Fibroblast of skin of right biceps (primary cell): ENCODE measurements around the gene LCTL.
"Not testable (repeated sequence)": the region's sequence is repeated elsewhere in the genome, so short reads cannot be mapped to it uniquely, and the experiment has no call there.

Experiments
- DNase-seq: peaks from one replicate; pipeline ENCODE4 v3.0.0-alpha.2; 2013

The LCTL gene

GRCh38 chr15:66564136-66565041, 1.4 kb downstream of the LCTL start:
- no peak for DNase-seq

GRCh38 chr15:66563566-66564110, 2.2 kb downstream of the LCTL start:
- DNase-seq: no peak

DNA sequence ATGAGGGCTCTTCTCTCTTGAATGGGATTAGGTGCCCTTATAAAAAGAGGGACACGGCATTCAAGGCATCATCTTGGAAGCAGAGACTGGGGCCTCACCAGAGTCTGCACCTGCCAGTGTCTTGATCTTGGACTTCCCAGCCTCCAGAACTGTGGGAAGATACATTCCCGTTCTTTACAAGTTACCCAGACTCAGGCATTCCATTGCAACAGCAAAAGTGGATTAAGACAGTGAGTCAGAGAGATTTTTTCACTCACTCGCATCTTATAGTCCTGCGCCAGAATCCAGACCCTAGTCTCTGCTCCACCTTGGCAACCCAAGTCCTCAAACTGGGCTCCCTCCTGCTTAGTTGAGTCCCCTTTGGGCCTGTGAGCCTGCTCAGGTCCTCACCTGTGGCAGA, 2.7 kb downstream of the LCTL start:
- peak; percentile 26 for DNase-seq

- no peak for DNase-seq
Measured at GRCh38 chr15:66560856-66561525, 4.8 kb downstream of the LCTL start.

GRCh38 chr15:66558271-66558670, 7.5 kb downstream of the LCTL start:
- DNase-seq: no peak

GRCh38 chr15:66555685-66556084, 10.1 kb downstream of the LCTL start:
- no peak for DNase-seq

DNA sequence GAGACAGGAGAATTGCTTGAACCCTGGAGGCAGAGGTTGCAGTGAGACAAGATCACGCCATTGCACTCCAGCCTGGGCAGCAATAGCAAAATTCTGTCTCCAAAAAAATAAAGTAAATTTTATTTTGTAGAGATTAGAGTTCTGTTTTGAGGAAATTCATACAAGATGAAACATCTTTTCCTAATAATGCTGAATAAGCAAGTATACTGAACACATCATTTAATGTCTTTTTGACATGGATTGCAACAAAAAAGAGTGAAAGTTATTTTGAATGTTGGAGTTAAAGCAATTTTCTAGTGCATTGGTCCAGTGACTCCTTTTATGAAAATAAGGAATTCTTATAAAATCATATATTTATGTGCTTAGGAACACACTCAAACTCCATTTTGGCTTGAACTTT, 20.5 kb downstream of the LCTL start:
- no peak for DNase-seq

DNA sequence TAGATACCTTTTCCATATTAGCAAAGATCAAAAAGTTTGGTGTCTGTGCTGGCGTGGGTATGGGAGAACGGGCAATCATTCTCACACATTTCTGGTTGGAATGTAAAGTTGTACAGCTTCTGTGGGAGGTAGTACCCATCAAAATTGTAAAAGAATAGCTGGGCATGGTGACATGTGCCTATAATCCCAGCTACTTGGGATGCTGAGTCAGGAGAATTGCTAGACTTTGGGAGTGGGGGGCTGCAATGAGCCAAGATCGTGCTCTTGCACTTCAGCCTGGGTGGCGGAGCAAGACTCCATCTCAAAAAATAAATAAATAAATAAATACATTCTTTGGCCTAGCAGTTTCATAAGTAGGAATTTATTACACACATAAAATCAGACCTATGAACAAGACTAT, 22.9 kb downstream of the LCTL start:
- no peak for DNase-seq

GRCh38 chr15:66535056-66535455, 30.7 kb downstream of the LCTL start:
- DNase-seq: no peak

- DNase-seq: no peak
Measured at GRCh38 chr15:66524838-66525237, 41.0 kb downstream of the LCTL start.

GRCh38 chr15:66523926-66524325, 41.9 kb downstream of the LCTL start:
- DNase-seq: no peak

- peak; percentile 31 for DNase-seq
Measured at GRCh38 chr15:66515901-66516322, 49.9 kb downstream of the LCTL start.

GRCh38 chr15:66514586-66514985, 51.2 kb downstream of the LCTL start:
- no peak for DNase-seq

GRCh38 chr15:66508293-66508883, 57.4 kb downstream of the LCTL start:
- no peak for DNase-seq

DNA sequence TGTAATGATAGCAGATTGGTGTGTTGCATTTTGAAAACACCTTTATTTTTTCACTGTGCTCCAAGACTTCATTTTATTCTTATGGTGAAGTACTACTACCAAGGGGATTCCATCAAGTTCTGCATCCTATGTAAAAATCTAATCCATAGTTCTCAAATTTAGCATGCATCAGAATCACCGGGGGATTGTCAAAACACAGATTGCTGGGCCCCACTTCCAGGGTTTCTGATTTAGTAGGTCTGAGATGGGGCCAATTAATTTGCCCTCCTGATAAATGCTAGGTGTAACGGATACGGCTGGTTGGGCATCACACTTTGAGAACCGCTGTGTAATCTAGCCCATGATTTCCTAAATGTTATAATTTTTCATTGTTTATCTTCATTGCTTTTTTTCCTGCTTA, 60.0 kb downstream of the LCTL start:
- DNase-seq: no peak

- DNase-seq: no peak
Measured at GRCh38 chr15:66505430-66505811, 60.4 kb downstream of the LCTL start.

DNA sequence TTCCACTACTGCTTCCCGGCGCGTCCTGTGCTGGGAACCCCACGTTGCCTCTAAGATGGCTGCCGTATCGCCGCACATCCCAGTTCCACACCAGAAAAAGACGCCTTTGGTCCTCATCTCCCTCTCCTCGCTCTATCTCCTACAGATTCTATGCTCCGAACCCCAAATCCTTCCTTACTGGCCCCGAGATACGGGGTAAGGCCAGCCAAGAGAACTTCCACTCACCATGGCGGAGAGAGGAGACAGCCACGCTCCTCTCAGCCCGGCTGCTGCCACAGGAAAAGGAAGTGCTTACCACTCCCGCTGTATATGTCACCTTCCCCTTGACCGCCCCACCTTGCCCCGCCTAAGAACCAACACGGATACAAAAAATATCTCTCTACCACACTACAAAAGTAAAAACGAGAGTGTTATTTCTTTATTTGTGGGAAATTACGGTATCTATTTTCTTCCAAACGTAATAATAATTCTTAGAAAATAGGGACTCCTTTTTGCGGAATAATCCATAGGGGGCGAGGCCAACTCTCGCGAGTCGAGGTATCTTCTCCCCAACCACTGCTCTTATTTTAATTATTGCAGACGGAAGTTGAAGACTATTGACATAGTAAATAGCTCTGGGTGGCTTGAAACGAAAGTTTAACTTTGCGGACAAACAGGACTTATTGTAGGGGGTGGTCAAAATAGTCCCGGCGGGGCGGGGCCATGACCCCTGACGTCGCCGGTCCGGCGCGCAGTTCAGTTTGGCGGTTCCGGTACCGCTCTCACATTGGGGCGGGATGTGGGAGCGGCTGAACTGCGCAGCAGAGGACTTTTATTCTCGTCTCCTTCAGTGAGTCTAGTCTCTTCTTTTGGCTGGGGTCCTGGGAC, 61.0 kb downstream of the LCTL start, which contains the start of the genes RPL4 and ZWILCH:
TSS of gene RPL4 (minus strand) at position 293 of the 867 bp plus-strand sequence. CDS start at position 228, 65 bp downstream.
TSS of gene ZWILCH (plus strand) at position 764 of the 867 bp plus-strand sequence. CDS start at position 777, 13 bp downstream.
- DNase-seq: peak; percentile 92

- no peak for DNase-seq
Measured at GRCh38 chr15:66503780-66504562, 61.8 kb downstream of the LCTL start.

DNA sequence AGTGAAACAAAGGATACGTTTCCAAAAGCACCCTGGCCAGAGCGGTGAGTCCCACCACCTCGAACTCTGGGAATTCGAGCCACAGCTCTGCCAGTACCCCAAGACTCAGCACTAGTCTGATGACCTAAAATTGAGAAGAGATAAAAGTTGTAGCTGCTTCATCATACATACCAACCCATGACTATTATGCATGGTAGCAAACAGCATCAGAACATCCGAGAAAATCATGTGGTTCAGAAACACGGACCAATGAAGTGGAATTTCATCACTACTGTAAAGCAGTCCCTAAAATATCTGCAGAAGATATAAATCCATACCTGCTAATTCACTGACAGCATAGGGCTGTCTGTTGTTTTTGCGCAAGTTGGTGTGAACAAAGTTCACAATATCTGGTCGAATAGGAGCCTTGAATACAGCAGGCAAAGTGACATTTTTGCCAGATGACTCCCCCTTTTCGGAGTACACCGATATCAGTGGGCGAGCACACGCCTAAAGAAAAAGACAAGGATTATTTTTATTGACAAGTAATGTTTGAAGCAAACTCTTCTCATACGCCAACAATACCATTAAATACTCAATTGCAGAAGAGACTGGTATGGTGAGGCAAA, 62.7 kb downstream of the LCTL start:
- not testable (repeated sequence) for DNase-seq

DNA sequence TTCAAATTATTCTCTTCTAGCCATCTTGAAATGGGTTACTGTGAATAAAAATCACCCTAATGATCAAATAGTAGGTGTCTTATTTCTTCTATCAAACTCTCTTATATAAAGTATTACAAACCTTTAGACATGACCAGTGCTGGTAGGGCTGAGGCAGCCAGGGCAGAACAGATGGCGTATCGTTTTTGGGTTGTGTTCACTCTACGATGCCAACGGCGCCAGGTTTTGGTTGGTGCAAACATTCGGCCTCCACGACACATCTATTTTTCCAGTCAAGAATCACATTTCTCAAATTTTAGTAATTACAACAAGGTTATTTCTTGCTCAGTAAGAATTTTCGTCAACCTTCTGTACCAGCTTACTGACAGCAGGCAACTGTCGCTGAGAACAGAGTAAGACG, 63.3 kb downstream of the LCTL start:
- no peak for DNase-seq

DNA sequence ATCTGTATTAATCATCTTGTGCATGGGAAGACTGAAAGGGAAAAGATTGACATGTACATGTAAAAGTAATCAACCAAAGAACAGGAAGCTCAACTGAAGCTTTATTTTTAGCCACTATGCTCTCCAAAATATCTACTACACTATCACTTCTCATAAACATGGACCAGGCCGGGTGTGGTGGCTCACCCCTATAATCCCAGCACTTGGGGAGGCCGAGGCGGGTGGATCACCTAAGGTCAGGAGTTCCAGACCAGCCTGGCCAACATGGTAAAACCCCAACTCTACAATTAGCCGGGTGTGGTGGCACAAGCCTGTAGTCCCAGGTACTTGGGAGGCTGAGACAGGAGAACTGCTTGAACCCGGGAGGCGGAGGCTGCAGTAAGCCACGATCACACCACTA, 65.5 kb downstream of the LCTL start:
- not testable (repeated sequence) for DNase-seq
